ENCODE measurements around the gene PPARA. TPM values are rescaled to one million over a fixed set of nuclear protein-coding genes. Genes with fewer than 3 reads are reported as not detected.

PPARA gene
- polyA plus RNA-seq, 3 donors: 3.7 to 6.3 (median 4.9) TPM

DNA sequence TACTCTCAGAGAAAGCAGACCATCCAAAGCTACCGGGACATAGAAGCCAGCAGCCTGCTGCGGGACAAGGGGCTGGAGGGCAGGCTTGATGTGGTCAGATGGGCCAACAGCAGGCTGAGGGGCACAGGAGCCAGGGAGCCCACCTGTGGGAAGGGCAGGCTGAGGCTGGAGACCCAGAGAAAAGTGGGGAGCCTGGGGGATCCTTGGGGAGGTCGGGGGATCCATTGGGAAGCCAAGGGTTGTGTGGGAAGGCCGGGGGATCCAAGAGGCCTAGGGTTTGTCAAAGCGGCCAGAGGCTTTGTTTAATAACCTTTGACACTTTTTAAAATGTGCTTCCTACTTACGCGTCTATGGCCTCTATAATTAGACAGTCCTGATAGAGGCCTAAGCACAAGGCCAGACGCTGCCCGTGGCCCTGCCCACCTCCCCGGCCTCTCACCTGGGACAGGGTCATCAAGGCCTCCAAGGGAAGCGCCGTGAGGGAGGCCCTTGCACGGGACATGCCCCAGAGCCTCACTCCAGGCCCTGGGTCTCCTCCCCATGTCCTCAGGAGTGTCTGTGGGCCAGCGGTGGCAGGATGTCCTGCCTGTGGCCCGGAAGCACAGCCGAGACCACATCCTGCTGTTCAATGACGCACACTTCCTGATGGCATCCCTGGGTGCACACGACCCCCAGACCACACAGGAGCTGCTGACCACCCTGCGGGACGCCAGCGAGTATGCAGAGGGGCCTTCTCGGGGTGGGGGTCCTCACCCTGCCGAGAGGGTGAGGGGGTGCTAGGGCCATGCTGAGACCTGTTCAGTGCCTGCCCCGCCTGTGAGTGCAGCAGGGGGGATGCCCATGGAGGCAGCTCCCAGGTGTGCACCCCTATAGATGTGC lies 137.8 kb downstream of the PPARA start:
- peak overlapping the region in 5 of 7 donors; percentile 47 to 90 (median 77) for H3K27ac Mint-ChIP-seq
- Histone ChIP-seq H3K4me3 (replicated peaks in 1 of 3; ENCODE audit: low read depth in 2 of 3, low read length in 3 of 3) (peak overlapping the region; percentile 1 to 68 (median 26)), H3K79me2 (ENCODE audit: insufficient read depth, low read length) (no peaks in the 10 kb centered on the region), H3K36me3 (replicated peaks in 1 of 2; ENCODE audit: control insufficient read depth in 1 of 2, insufficient read depth in 2 of 2, low read length in 2 of 2) (peaks cover 34 to 63% of the 10 kb centered on the region in 2 donors), H3K4me2 (replicated peaks; ENCODE audit: extremely low read depth, low read length, poor library complexity, severe bottlenecking) (peak overlapping the region; percentile 73), H3K4me1 (ENCODE audit: control insufficient read depth in 1 of 2, insufficient read depth in 2 of 2, low read length in 2 of 2) (peaks cover 23 to 29% of the 10 kb centered on the region in 2 donors), H3K27me3 (ENCODE audit: control insufficient read depth in 2 of 2, insufficient read depth in 2 of 2, low read length in 2 of 2) (no peaks in the 10 kb centered on the region), H2AFZ (ENCODE audit: insufficient read depth, low read depth, low read length, poor library complexity, severe bottlenecking) (peak overlapping the region; percentile 74), H3K27ac (ENCODE audit: low read depth in 1 of 2, low read length in 2 of 2) (peak overlapping the region; percentile 28 to 70), H3K9ac (ENCODE audit: insufficient read depth, low read length, poor library complexity, severe bottlenecking) (peak overlapping the region; percentile 59), H3K9me3 (replicated peaks in 1 of 2; ENCODE audit: control insufficient read depth in 1 of 2, insufficient read depth in 1 of 2, low read length in 2 of 2) (peaks cover 0 to 9% of the 10 kb centered on the region in 2 donors), H4K20me1 (ENCODE audit: insufficient read depth, low read length) (no peaks in the 10 kb centered on the region)
- DNase-seq: peak; percentile 27 to 37 (median 31)
- peaks cover 7 to 11% (median 8%) of the 10 kb centered on the region in 7 donors for H3K9me3 Mint-ChIP-seq
- peaks cover 27% of the 10 kb centered on the region for H3K4me1 Mint-ChIP-seq
- WGBS (ENCODE audit: insufficient coverage): 15% methylated on average over 17 of the region's 24 CpGs
- intact Hi-C loops (cut with micrococcal nuclease): no loop called here
- TF ChIP-seq, protein P1, sequence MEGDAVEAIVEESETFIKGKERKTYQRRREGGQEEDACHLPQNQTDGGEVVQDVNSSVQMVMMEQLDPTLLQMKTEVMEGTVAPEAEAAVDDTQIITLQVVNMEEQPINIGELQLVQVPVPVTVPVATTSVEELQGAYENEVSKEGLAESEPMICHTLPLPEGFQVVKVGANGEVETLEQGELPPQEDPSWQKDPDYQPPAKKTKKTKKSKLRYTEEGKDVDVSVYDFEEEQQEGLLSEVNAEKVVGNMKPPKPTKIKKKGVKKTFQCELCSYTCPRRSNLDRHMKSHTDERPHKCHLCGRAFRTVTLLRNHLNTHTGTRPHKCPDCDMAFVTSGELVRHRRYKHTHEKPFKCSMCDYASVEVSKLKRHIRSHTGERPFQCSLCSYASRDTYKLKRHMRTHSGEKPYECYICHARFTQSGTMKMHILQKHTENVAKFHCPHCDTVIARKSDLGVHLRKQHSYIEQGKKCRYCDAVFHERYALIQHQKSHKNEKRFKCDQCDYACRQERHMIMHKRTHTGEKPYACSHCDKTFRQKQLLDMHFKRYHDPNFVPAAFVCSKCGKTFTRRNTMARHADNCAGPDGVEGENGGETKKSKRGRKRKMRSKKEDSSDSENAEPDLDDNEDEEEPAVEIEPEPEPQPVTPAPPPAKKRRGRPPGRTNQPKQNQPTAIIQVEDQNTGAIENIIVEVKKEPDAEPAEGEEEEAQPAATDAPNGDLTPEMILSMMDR (IDR thresholded peaks at IDR 0.05): no peak
- peaks cover 65 to 77% of the 10 kb centered on the region in 2 donors for H3K36me3 Mint-ChIP-seq
- peaks cover 0 to 1% (median 1%) of the 10 kb centered on the region in 3 donors for H3K27me3 Mint-ChIP-seq (ENCODE audit: low read depth in 3 of 3)
- H3K4me3 Mint-ChIP-seq: peak overlapping the region; percentile 65 to 67

DNA sequence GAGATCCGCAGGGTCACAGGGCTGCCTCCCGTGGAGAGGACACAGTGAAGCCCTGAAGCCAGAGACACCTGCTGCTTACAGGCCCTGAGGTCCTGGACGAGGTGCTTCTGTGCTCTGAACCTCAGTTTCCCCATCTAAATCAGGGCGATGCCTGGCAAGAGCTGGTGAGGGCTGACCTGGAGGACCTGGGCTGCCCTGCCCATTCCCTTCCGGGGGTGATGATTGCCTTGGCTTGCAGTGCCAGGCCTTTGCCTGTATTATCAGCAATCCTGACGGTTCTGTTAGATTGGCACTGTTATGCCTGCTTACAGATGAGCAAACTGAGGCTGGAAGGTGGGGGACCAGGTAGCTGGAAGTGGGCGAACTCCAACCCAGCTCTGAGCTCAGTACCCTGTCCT lies 138.5 kb downstream of the PPARA start:
- Mint-ChIP-seq H3K27me3 (ENCODE audit: low read depth in 3 of 3) (peaks cover 0 to 1% (median 1%) of the 10 kb centered on the region in 3 donors), H3K4me3 (no peak overlapping the region), H3K36me3 (peaks cover 61 to 71% of the 10 kb centered on the region in 2 donors), H3K4me1 (peaks cover 34% of the 10 kb centered on the region), H3K9me3 (peaks cover 5 to 11% (median 8%) of the 10 kb centered on the region in 7 donors), H3K27ac (peak overlapping the region in 1 of 7 donors; percentile 24)
- 91% methylated on average over 5 of the region's 7 CpGs for WGBS (ENCODE audit: insufficient coverage)
- DNase-seq: no peak
- no peaks in the 10 kb centered on the region for H4K20me1 ChIP-seq (ENCODE audit: insufficient read depth, low read length)
- H3K27me3 ChIP-seq (ENCODE audit: control insufficient read depth in 2 of 2, insufficient read depth in 2 of 2, low read length in 2 of 2): no peaks in the 10 kb centered on the region
- peak overlapping the region in 1 of 3 experiments; percentile 68 for H3K4me3 ChIP-seq (replicated peaks in 1 of 3; ENCODE audit: low read depth in 2 of 3, low read length in 3 of 3)
- H3K27ac ChIP-seq (ENCODE audit: low read depth in 1 of 2, low read length in 2 of 2): no peak overlapping the region
- intact Hi-C loops (cut with micrococcal nuclease): no loop called here
- peak overlapping the region; percentile 73 for H3K4me2 ChIP-seq (replicated peaks; ENCODE audit: extremely low read depth, low read length, poor library complexity, severe bottlenecking)
- TF ChIP-seq, protein P1 (IDR thresholded peaks at IDR 0.05): no peak
- H3K79me2 ChIP-seq (ENCODE audit: insufficient read depth, low read length): no peaks in the 10 kb centered on the region
- peaks cover 31 to 36% of the 10 kb centered on the region in 2 donors for H3K4me1 ChIP-seq (ENCODE audit: control insufficient read depth in 1 of 2, insufficient read depth in 2 of 2, low read length in 2 of 2)
- H3K9me3 ChIP-seq (replicated peaks in 1 of 2; ENCODE audit: control insufficient read depth in 1 of 2, insufficient read depth in 1 of 2, low read length in 2 of 2): peaks cover 0 to 9% of the 10 kb centered on the region in 2 donors
- no peak overlapping the region for H2AFZ ChIP-seq (ENCODE audit: insufficient read depth, low read depth, low read length, poor library complexity, severe bottlenecking)
- H3K36me3 ChIP-seq (replicated peaks in 1 of 2; ENCODE audit: control insufficient read depth in 1 of 2, insufficient read depth in 2 of 2, low read length in 2 of 2): peaks cover 30 to 56% of the 10 kb centered on the region in 2 donors
- peak overlapping the region; percentile 59 for H3K9ac ChIP-seq (ENCODE audit: insufficient read depth, low read length, poor library complexity, severe bottlenecking)
